GM10248 (cell line): ENCODE data around the gene CACNA1E.

Experiments
- CTCF ChIA-PET: fragments of 300-600 bp; sonication (Branson Sonifier 250); formaldehyde crosslinking; extraction: SDS; loops from one replicate; lab custom pipeline; 2021; ENCODE audit warnings: antibody characterized with exemption; lab: Yijun Ruan, JAX
- POLR2A ChIA-PET: fragments of 350-650 bp; sonication (Branson Sonifier 250); formaldehyde crosslinking; extraction: SDS; loops from one replicate; lab custom pipeline; 2020; ENCODE audit warnings: antibody characterized with exemption; lab: Yijun Ruan, JAX
- DNase-seq: peaks from one replicate; pipeline ENCODE4 v3.0.0; 2012; ENCODE audit errors: extremely low spot score
- CTCF ChIP-seq: IDR thresholded peaks from 2 replicates; pipeline ENCODE4 v1.5.1; 2012; ENCODE audit warnings: mild to moderate bottlenecking, low read depth; ENCODE audit errors: extremely low read depth, missing control alignments, control extremely low read depth

Gene CACNA1E

GRCh38 chr1:181588631-181589030 lies 105.3 kb downstream of the CACNA1E start:
- POLR2A ChIA-PET: no interaction called here
- DNase-seq: no peak
- CTCF ChIA-PET: interaction anchor here (1.1 to 1.8 kb wide), 3 partner anchors 10 to 22 kb away, joined by 3 to 4 read pairs (median 4); no protein-coding TSS in a partner anchor
- TF ChIP-seq CTCF: no peak

- no peak for TF ChIP-seq CTCF
- ChIA-PET POLR2A (interaction anchor here (0.6 kb wide), 1 partner anchor 335 kb away, joined by 4 read pairs; no protein-coding TSS in a partner anchor), CTCF (no interaction called here)
- no peak for DNase-seq
Measured at GRCh38 chr1:181592255-181592859, 109.0 kb downstream of the CACNA1E start.

GRCh38 chr1:181593042-181593441 lies 109.7 kb downstream of the CACNA1E start:
- ChIA-PET POLR2A (no interaction called here), CTCF (no interaction called here)
- no peak for DNase-seq
- TF ChIP-seq CTCF: no peak

- TF ChIP-seq CTCF: no peak
- CTCF ChIA-PET: no interaction called here
- DNase-seq: no peak
- POLR2A ChIA-PET: no interaction called here
Measured at GRCh38 chr1:181594553-181594952, 111.2 kb downstream of the CACNA1E start.

GRCh38 chr1:181595234-181595633 lies 111.9 kb downstream of the CACNA1E start:
- no peak for DNase-seq
- ChIA-PET POLR2A (no interaction called here), CTCF (interaction anchor here (1.7 kb wide), 1 partner anchor 15 kb away, joined by 3 read pairs; no protein-coding TSS in a partner anchor)
- no peak for TF ChIP-seq CTCF

- DNase-seq: no peak
- ChIA-PET POLR2A (no interaction called here), CTCF (interaction anchor here (0.9 to 1.3 kb wide), 5 partner anchors 11 to 336 kb away, joined by 3 to 4 read pairs (median 3); no protein-coding TSS in a partner anchor)
- no peak for TF ChIP-seq CTCF
Measured at GRCh38 chr1:181601186-181601950, 118.1 kb downstream of the CACNA1E start.
